Stimulated activated CD8-positive, alpha-beta memory T cell treated with anti-CD3 and anti-CD28 coated beads, Interleukin-4, amount 100 ng/mL, for 48 hours (primary cell): Measurements from ENCODE around the gene RHOG.

ENCODE experiments used
- DNase-seq: peaks from one replicate; pipeline ENCODE4 v3.0.0-alpha.2; 2020

RHOG gene

DNA sequence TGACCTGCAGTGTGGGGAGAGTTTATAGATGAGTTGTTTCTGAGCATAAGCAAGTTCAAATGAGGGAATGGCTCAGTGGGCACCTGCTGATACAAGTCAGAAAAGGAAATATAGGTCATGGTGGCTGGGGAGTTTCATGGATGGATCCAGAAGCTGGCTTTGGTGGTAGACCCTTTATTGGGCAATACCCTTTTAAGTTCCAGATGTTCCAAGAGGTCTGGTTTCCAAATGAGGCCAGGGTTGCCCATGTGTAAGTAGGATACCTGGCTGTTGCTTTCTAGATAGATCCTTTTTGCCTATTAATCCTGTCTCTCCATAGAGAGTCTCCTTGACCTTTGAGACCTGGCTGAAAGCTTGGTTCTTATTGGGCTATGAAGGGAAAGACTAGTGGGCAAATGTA is 16.9 kb upstream of the RHOG start:
- no peak for DNase-seq

DNA sequence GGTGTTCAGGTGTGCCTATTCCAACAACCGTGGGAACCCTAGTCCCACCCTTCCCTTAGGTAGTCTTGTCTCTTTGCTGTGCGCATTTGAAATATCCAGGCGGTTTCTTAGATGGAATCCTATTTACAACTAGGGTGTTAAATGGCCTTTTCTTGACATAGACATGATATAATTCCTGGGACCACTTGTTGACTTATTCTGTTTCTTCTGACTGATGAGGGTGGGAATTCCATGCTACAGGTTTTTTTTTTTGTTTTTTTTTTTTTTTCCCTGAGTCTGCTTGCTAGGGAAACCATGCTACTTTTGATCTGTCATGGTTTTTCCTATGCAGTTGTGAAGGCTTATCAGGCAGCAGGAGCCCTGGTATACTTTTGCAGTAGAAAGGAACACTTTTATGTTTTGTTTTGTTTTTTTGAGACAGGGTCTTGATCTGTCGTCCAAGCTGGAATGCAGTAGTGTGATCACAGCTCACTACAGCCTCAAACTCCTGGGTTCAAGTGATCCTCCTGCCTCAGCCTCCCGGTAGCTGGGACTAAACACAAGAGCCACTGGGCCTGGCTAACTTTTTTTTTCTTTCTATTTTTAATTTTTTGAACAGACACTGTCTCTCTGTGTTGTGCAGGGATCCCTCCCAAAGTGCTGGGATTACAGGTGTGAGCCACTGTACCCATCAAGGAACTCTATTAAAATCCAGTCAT is 16.2 kb upstream of the RHOG start:
- no peak for DNase-seq

DNA sequence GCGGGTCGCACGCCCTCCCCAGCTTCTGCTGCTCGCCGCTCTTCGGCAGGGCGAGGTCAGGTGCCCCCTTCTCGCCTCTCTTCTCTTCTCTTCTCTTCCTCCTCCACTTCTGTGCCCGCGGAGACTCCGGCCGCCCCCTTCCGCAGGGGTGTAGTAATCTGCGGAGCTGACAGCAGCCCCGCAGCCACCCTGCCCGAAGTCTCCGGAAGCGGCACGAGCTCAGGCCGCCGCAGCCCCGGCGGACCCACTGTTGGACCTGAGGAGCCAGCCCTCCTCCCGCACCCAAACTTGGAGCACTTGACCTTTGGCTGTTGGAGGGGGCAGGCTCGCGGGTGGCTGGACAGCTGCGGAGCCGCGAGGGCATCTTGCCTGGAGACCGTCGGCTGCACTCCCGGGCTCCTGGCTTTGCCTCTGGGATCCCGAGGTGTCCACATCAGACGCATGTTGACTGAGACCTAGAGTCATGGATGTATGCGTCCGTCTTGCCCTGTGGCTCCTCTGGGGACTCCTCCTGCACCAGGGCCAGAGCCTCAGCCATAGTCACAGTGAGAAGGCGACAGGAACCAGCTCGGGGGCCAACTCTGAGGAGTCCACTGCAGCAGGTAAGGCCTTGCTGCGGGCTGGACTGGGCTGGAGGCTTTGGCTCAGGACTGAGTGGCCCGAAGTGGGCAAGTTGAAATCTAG is 15.2 kb upstream of the RHOG start:
- DNase-seq: peak; percentile 71

DNA sequence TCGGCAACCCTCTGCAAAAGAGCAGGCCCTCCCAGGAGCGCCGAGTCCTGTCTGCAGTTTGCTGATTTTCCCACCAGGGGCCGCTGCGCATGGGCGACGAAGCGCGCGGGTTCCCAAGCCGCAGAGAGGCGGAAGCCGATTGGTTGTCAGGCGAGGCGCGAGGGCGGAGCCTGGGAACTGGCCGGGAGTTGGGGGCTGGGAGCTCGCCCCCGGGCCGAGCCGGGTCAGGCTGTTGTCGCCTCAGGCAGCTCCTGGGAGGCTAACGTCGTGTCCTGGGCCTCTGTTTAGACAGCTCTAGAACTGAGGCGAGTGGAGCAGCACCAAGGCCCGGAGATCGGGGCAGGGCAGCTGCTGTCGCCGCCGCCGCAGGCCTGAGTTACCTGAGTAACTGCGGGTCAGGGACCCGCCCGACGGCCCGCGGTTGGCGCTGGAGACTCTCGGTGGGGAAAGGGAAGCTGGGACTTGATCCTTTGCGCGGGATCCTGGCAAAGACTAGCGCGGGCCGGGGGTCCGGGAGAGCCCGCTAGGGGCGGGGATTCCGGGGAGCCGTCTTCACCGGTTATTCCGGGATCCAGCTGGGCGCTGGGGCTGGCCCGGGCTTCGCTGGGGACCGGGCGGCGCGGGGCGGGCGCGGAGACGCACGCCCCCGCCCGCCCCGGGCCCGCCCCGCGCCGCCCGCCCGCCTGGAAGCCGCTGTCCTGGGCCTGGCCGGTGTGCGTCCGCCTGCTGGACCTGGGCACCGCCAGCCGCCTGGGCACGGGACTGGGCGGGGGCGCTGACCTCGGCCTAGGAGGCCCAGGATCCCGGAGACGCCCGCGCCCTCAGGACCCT is 14.4 kb upstream of the RHOG start, which contains the start of gene STIM1:
TSS of gene STIM1 (plus strand) at position 688 of the 831 bp plus-strand sequence. CDS start 607 bp downstream, outside the sequence.
- DNase-seq: peak; percentile 99

DNA sequence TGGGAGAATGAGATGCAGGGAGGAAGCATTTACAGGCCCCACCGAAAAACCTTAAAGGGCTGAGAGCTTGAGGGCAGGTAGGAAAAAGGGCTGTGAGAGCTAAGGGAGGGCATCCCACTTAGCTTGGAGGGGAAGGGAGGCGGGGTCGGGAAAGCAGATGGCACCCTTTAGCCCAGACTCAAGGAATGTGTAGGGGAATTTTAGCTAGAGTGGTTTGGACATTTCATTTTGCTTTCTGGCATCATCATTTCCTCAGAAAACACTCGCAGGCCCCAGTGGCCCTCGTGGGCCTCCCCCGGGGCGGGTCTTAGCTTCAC is 13.9 kb upstream of the RHOG start:
- DNase-seq: no peak

DNA sequence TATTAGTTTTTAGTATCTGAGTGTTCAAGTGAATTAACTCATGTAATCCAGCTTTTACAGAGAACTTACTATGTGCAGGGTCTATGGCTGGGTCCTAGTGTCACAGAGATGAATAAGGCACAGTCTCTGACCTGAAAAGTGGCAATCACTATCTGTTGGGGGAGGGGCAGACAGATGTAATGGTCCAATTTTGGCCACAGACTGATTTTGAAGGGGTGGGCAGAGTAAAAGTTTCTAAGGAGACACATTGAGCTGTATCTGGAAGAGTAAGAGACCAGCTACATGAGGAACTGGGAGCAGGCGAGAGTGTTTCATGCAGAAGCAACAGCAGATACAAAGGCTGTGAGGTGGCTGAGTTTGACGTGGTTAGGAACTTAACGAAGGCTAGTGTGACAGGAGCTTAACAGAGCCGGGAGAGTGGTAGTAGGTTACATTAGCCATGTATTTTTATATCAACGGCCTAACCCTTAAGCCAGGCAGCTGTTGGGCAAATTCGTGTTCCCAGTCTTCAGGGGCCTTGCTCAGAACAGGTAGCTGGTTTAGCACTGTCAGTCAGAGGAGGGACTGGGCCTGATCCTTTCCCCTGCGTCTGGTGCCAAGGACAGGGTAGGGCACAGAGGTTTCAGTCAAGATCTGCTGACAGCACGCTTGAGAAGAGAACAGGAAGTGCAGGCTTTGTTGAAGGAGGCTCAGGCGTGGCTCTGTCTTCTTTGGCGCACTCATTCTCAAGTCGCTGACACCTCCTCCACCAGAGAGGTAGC is 13.3 kb upstream of the RHOG start:
- DNase-seq: peak; percentile 76

DNA sequence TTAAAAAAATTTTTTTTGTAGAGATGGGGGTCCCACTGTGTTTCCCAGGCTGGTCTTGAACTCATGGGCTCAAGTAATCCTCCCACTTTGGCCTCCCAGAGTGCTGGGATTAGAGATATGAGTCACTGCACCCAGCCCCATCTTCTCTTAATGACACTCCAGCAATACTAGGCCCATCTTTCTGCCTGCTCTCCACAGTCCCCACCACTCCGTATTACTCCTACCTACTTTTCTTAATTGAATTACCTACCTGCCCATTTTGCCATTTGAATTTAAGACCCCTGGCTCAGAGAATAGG is 12.7 kb upstream of the RHOG start:
- no peak for DNase-seq

DNA sequence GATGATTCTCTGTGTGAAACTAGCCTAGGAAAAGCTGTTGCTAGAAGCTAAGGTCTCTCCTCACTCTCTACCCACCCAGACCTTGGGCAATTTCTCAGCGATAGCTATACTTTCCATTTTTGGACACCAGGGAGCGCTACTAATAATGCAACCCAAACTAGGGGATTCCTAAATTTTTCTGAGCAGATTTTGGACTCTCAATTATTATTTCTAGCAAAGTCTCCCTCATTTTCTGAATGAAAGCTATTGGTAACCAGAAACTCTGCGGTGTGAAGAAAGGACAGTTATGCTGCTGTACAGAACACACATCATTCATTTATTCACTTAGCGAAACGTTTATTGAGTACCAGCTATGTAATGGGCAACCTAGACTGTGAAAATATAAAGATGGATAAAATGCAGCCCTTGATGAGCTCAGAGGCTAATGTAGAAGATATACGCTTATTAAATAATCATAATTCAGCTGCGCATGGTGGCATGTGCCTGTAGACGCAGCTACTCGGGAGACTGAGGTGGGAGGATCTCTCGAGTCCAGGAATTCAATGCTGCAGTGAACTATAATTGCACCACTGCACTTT is 8.6 kb upstream of the RHOG start:
- DNase-seq: no peak

DNA sequence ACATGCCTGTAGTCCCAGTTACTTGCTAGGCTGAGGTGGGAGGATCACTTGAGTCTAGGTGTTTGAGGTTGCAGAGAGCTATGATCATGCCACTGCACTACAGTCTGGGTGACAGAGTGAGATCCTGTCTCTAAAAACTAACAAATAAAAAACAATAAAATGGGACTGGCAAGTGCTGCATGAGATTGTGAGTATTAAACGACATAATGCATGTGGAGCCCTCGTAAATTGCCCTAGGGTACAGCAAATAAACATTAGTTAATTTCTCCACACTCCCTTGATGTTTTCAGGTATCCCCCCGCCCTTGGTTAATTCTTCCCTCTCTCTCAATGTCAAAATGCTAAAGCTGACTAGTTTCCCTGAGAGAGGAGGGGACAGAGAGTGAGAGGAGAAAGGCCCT is 4.9 kb upstream of the RHOG start:
- no peak for DNase-seq

DNA sequence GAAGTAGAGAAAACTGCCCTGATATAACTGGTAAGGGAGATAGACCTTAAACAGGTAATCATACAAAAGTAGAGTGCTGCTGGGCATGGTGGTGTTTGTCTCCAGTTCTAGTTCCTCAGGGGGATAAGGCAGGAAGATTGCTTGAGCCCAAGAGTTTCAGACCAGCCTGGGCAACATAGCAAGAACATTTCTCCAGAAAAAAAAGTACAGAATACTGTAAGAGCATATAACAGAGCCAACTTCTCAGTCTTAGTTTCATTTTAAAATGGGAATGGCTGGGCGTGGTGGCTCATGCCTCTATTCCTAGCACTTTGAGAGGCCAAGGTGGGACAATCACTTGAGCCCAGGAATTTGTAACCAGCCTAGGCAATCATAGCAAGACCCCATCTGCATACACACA is 4.5 kb upstream of the RHOG start:
- DNase-seq: no peak

DNA sequence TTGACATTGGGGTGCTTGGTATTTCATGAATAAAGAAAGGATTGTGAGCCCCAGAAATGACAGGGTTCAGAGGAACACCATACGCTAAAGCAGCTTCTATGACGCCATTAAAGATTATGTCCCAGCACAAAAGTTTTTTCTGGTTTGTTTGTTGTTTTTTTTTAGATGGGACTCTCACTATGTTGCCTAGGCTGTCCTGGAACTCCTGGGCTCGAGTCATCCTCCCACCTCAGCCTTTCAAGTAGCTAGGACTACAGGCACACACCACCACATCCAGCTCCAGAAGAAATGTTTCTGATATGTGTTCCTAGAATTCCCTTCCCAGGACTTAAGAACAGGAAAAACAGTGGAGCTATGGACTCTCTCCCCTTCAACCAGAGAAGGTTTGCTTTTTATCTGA is 2.6 kb upstream of the RHOG start:
- DNase-seq: no peak

DNA sequence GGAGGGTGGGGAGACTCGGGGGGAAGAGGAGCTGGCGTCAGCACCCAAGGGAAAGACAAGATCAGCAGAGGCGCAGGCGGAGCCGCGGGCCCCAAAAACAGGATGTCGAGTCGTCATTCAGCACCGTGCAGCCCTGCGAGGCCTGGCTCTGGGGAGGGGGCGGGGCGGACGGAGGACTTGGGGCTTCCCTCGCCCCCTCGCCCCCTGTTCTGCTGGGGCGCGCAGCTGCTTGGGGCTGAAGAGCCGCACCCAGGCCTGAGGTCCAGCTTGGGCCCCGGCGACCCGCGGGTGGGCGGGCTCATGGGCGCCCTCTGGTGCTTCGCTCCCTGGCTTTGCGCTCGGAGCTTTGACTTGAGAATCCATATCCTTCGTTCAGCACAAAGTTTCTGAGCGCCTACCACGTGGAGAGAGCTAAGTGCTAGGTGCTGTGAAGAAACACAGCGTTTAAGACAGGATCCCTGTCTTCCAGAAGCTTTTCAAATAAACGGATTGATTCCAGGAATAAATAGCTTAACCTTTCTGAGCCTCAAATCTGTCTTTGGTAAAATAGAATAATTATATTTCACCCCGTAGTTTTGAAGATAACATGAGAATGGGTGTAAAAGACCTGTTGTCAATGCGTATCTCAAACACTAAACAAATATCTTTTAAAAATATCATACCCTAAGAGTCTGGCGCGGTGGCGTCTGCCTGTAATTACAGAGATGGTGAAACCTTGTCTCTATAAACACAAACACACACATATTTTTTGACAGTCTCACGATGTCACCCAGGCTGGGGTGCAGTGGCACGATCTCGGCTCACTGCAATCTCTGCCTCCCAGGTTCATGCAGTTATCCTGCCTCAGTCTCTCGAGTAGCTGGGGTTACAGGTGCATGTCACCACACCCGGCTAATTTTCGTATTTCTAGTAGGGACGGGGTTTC is 929 bp upstream of the RHOG start:
- DNase-seq: no peak

DNA sequence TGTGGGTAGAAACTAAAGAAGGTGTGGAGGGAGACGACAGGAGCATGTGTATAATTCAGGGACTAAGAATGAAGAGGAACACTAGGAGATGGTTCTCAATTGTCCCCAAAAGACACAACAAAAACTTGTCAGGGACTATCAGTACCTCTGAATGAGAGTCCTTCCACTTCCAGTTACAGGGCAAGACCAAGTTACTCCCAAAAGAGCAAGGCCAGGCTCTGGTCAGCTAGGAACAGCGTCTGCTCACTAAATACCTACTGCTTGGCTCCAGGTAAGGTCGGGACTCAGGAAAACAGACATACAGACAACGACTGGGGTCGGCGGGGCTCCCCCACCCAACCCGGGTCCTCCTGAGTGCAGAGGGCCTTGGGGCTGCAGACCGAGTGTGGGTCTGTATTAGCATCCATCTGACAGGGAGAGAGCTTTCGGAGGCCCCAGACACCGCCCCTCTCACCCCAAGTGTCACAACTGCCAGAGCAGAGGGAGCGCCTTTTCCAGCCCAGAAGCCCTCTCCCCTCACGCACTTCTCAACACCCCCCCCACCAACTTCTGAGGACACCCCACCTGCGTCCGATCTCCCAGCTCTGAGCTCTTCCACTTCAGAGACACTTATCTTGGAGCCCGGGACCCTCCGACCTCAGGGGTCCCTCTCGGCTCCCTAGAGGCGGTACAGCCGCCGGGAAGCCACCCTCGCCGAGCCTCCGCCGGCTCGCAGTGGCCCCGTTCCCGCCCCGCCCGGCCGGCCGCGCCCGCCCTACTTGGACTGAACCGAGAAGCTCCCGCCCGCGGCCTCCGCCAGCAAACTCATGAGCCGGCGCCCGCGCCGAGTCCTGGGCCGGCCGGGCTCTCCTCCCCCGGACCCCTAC is 522 bp downstream of the RHOG start:
- DNase-seq: peak; percentile 57

DNA sequence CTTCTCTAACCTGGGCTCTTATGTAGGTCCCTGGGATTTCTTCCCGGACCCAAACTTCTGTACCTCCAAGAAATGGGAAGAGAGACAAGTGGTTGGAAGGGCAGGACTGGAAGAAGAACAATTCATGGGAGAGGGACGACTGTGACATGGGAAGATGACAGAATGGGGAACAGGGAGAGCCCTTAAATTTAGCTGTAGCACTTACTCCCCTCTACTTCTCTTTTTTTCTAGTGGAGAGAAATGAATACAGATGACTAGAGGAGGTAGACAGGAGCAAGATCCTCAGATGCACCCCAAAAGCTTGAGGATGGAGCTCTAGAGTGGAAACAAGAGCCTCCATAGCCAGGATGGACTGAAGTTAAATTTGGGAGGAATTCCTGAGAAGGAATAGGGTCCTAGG is 2.3 kb downstream of the RHOG start:
- DNase-seq: no peak

DNA sequence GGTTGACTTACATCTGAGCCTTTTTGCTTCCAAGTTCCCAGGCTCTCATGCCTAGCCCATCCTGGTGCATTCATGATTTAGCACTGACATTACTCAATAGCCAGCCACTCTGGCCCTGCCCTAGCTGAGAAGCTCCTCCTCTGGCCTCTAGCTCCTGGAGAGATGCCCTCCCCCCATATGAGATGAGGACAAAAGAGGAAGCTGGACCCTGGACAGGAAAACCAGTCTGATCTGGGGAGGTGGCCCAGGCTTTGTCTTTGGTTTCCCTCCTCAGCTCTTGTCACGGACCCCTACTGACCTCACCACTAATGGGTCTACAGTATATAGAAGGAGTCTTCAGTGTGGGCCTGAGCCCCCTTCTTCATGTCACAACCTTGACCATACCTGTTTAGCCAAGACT is 3.0 kb downstream of the RHOG start:
- DNase-seq: no peak

DNA sequence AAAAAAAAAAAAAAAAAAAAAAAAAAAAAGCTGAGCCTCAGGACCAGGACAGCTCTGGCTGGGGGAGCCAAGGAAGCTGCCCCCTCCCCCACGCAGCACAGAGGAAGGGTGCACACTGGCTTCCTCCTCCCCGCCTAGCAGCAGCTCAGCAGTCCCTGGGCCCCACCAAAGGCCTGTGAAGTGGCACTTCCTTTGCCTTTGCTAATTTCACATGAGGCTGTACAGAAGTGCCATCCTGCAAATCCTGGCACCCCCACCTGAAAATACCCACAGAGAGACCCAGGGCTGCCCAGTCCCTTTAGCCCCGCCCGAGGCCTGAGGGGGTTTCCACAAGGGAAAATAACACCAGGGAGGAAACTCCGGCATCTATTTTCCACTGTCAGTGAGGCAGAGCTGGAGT is 3.9 kb downstream of the RHOG start:
- peak; percentile 66 for DNase-seq

DNA sequence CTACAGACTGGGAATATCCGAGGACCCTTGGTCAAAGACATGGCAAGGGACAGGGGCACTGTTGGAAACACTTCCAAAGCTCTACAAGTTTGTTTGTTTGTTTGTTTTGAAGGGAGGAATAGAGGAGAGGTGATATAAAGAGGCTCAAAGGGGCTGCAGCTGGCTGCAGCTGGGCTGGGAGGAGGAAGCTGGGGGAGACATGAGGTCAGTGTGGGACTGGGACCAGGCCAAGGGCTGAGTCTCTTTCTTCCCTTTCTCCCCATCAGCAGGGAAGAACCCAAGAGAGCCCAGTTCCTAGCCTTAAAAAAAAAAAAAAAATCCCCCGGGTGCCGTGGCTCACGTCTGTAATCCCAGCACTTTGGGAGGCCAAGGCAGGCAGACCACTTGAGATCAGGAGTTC is 5.0 kb downstream of the RHOG start:
- DNase-seq: no peak

DNA sequence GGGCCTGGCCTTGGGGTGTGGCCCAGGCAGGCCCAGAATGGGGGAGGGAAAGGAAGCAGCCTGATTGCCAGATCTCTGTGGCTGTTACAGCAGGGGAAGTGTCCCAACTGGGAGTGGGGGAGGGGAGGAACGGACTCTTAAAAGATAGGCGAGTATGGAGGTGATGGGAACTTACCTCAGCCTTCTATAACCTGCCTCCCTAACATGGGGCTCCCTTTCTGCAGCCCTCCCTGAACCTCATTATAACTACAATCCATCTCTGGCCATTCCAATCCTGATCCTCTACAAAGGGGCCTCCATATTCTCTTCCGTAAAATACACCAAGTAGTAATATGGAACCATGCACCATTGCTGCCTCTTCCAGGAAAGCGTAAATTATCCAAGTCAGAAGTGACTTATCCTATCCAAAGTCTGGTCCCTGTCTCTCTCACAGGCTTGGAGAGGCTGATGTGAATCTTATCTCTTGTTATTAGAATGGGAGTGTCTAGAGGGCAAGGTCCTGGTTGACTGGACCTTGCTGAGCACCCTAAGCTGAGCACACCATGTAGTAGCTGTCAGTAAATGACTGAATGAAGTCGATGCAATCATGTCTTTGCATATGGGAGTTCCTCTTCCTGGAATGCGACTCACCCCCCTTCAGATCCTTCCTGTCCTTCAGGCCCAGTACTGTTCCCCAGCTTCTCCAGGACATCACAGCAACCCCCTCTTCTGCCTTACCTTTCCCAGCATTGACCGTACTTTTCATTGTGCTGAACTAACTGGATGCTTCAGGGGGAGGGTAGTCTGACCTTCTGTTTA is 5.9 kb downstream of the RHOG start:
- no peak for DNase-seq

DNA sequence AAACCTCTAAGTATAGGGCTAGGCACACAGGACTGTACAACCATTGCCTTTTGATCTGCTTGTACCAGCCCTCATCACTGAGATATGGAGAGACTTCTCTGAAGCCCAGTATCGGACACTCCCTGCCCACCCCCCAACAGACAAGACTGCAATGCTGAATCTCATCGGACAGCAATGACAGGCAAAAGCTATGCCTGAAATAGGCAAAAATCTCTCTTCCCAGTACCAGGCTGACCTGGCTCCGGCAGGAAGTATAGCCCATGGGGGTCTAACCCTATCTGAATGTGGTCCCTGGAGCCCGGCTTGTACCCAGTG is 6.5 kb downstream of the RHOG start:
- no peak for DNase-seq

DNA sequence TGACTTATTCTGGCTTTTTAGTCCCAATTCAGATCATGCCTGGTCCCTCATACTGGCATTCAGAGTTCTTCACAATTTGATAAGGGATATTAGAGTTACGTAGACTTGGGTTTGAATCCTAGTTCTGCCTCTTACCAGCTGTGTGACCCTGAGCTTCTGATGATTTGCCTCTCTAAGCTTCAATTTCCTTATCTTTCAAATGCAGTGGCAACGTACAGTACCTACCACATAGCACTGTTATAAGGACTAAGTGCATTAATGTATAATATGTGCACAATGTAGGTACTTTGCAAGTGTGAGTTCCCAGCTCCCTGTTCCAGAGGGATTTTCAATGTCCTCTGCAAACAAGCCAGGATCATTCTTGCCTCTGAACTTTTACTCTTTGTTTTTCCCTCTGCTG is 7.3 kb downstream of the RHOG start:
- DNase-seq: no peak
